ENCODE results near the gene ARHGEF1.

ARHGEF1 gene

DNA sequence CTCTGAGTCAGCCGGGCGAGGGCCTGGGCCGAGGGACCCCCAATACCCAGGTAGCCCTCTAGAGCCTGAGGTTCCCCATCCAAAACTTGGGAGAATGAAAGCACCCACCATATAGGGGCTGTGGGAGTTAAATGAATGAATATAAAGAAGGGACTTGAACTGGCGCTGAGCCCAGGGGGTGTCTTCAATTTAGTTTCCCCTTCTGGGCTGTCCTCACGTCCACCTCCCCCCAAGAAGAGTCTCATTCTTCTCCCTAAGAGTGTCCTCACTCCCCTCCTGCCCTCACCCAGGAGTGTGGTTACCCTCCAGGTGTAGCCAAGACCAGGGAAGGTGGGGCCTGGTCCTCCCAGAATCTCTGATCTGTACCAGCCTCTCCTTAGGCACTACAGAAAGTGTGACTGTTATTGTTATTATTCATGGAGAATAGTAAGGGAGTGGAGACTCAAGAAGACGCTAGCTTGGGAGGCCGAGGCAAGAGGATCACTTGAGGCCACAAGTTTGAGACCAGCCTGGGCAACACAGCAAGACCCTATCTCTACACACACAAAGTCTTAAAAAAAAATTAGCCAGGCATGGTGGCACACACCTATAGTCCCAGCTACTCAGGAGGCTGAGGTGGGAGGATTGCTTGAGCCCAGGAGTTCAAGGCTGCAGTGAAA is 3.2 kb upstream of the ARHGEF1 start:
- DNase-seq (ENCODE audit: insufficient read length, low spot score): no peak
- no peak for FAIRE-seq

DNA sequence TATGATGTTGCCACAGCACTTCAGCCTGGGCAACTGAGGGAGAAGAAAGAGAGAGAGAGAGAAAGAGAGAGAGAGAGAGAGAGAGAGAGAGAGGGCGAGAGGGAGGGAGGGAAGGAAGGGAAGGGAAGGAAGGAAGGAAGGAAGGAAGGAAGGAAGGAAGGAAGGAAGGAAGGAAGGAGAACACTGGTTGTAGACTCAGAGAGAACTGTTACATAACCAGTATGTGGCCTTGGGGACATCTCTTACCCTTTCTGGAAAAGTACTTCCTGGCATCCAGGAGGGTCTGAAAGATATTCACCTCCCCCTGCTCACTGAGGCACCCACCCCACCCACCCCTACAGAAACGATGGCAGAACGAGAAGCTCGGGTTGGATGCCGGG is 2.7 kb upstream of the ARHGEF1 start:
- no peak for FAIRE-seq
- no peak for DNase-seq (ENCODE audit: insufficient read length, low spot score)

DNA sequence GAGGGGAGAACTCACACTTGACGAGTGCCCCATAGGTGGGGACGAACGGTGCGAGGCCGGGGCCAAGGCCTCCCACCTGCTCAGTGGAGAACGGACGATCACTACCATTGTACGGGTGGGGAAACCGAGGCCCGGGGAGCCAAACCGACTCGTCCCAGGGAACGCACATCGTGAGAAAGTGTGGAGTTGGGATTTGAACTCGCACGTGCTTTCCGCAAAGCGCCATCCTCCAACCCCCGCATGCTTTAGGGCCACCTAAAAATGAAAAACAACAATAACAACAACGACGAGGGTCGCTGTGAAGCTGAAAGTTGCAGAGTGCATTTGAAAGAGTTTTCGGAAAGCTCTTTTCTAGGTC is 458 bp downstream of the ARHGEF1 start:
- DNase-seq (ENCODE audit: insufficient read length, low spot score) (no peak), FAIRE-seq (no peak)

DNA sequence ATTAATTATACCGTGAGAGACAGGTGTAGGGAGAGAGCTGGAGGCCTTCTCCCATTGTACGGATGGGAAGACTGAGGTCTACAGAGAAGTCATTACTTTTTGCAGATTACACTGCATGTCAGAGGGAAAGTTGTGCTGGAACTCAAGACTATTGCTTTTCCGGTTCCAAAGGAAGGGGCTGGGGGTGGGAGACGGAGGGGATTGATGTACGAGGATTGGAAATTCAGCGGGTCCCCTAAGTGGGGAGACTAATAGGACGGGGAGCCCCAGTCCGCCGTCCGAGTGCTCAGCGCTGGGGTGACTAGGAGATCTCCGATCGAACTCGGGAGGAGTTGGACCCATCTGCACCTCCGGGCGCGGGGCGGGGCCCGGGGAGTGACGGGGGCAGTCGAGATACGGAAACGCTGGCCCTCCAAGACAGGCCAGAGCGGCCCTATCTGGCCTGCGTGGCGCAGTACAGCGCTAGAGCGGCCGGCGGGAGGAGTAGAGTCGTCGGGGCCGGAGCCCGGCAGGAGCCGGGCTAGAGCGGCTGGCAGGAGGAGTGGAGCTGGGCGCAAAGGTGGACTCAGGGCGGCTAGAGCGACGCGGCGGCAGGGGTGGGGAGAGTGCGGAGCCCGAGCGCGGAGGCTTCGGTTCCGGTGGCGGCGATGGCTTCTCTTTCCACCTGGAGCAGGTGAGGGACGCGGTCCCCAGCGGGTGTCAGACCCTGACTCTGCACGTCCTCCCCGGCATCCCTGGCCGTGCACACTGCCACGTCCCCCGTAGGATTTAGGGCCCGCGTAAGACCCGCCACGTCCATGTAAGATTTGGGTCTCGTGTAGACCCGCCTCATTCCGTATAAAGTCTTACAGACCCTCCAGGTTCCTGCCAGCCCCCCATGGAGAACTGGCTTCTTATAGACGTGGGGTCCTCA is 1.1 kb downstream of the ARHGEF1 start:
- peak; percentile 94 for DNase-seq (ENCODE audit: insufficient read length, low spot score)
- peak; percentile 96 for FAIRE-seq

DNA sequence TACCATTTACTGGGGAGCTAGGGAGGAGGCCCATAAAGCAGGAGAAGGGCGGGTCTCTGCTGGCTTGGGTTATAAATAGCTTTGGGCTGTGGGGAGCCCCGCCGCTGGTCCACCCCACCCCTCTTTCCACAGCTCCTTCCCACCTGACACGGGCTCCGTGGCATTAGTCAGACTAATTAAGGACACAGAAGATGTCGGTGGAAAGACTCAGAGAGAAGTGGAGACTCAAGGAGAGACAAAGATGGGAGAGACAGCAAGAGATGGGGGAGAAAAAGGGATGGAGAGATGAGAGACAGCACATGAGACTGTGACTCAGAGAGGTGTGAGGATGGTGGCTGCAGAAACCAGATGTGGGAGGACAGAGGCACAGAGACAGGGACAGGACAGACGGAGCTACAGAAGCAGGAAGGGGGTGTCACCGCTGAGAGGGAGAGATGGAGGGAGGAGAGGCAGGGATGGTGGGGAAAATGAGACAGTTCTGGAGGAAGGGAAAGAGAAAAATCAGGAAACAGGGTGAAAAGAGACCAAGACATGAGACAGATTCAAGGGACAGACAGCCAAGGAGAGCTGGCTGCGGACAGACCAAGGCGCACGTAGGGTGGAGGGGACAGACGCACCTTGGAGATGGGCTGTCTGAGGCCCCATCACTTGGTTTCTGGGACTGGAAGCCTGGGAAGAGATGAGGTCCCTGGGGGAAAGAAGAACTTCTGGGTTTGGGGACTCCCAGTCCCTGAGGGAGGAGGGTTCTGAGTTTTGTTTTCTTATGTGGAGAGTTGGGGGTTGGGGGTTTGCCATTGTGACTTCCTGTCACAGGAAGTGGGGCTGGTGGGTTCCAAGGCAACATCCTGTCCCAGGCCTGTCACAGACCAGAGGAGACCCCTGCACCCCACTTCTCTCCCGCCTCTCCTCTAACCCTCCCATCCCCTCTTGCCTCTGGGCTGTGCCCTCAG is 4.1 kb downstream of the ARHGEF1 start:
- FAIRE-seq: peak; percentile 92

DNA sequence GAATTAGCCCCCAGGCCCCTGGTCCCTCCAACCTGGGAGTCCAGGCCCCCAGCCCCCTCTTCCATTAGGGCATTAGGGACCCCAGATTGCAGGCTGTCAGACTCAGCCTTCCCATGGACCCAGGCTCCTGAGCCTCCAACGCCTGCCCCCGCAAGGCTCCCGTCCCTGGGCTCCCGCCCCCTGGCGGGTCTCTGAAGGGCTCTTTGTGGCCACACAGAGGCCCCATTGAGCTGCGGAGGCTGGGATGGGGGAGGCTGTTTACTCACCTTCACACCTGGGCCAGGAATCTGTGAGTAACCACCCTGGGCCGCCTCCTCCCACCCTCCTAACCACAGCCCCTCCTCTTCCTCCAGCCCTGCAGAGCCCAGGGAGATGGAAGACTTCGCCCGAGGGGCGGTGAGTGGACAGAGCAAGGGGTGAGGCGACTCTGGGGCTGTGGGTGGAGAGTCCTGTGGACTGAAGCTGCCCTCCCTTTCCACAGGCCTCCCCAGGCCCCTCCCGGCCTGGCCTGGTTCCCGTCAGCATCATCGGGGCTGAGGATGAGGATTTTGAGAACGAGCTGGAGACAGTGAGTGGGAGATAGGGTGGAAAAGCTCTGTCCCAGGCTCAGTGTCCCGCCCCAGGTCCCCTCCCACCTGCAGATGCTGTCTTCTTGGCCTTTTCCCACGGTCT is 4.9 kb downstream of the ARHGEF1 start:
- FAIRE-seq (peak; percentile 37), DNase-seq (ENCODE audit: insufficient read length, low spot score) (no peak)

More for the DNA sequence above, 4.1 kb downstream of the ARHGEF1 start:
- DNase-seq (ENCODE audit: insufficient read length, low spot score): no peak

DNA sequence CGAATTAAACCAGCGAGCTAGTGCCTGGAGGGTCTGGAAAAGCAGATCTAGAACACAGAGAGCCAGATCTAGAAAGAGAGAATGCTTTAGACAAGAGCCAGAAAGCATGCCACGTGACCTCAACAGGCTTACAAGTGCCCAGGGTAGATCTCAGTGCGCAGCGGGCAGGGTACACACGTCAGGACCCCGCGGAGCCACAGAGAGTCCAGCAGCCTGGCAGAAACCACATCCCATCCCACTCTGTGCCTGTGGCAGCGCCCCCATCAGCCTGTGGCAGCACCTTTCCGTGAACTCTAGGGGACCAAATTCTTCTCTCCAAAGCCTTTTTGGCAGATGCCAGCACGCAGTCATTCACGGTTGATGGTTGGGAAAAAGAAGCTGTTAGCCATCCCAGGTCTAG is 5.9 kb downstream of the ARHGEF1 start:
- no peak for DNase-seq (ENCODE audit: insufficient read length, low spot score)
- no peak for FAIRE-seq

DNA sequence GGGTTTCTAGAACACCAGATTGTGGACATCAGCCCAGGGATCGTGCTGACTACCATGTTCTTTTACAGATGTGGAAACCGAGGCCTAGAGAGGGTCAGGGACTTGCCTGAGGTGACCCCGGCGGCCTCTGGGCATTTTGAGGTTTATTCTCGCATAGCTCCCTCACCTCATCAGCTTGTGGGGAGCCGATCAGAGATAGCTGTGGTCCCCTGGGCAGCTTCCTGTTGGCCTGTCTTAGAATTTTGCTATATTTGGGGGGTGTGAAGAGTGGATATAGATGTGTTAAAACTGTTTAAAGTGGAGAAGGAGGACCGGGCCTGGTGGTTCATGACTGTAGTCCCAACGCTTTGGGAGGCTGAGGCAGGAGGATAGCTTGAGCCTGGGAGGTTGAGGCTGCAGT is 6.9 kb downstream of the ARHGEF1 start:
- DNase-seq (ENCODE audit: insufficient read length, low spot score) (no peak), FAIRE-seq (no peak)

DNA sequence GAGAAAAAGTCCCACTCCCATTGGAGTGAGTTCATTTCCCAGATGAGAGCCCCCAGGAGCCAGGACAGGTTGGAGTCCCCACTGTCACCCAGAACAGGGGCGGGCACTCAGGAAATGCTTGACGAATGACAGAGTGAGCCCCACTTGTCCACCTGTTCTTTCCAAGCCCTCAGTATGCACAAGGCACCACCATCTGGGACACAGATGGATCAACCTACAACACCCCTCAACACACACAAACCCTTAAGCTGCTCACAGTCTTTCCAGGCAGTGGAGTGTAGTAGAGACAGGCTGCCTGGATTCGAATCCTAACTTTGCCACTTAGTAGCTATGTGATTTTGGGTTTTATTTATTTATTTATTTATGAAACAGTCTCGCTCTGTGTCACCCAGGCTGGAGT is 8.0 kb downstream of the ARHGEF1 start:
- FAIRE-seq (no peak), DNase-seq (ENCODE audit: insufficient read length, low spot score) (no peak)

DNA sequence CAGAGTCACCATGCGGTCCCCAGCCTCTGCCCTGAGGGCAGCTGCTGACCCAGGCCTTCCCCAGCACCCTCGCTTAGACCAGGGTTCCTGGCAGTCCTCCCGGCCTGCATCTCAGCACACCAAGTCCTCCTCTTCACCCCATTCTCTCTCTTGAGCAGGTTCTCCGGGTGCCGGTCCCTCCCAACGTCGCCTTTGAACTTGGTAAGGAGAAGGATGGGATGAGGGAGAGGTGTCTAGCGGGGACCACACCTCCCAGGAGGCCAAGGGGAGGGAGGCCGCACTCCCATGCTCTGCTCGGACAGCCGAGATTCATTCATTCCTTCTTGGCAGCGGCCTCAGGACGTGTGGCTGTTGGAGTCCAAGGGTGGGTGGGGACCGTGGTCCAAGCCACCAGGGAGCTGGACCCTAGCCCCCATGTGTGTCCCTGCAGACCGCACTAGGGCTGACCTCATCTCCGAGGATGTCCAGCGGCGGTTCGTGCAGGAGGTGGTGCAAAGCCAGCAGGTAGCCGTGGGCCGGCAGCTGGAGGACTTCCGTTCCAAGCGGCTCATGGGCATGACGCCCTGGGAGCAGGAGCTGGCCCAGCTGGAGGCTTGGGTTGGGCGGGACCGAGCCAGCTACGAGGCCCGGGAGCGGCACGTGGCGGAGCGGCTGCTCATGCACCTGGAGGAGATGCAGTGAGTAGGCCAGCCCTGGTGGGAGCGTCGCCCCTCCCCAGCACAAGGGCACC is 9.4 kb downstream of the ARHGEF1 start:
- no peak for FAIRE-seq
- no peak for DNase-seq (ENCODE audit: insufficient read length, low spot score)

DNA sequence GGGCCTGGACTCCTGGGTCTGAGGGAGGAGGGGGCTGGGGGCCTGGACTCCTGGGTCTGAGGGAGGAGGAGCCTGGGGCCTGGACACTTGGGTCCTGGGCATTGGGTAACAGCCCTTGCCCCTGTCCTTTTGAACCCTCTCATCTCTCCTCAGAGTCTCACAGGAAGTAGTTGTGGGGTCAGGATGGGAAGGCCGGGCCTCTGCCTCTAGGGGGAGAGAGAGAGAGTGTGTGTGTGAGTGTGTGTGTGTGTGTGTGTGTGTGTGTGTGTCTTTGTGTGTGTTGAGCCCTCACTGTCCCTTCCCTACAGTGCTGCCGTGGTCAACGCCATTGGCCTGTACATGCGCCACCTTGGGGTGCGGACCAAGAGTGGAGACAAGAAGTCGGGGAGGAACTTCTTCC is 10.9 kb downstream of the ARHGEF1 start:
- DNase-seq (ENCODE audit: insufficient read length, low spot score) (no peak), FAIRE-seq (no peak)

DNA sequence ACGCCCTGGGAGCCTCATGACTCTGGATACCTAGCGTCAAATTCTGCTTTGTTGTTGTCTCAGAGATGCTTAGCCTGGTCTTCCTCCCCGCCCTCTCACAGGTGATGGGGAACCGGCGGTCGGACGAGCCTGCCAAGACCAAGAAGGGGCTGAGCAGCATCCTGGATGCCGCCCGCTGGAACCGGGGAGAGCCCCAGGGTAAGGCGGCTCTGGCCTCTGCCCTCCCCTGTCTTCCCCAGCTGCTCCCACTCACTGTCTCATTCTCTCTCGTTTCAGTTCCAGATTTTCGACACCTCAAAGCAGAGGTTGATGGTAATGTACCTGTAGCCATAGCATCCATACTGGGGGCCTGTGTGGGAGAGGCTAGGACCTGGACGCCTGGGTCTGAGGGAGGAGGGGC is 11.4 kb downstream of the ARHGEF1 start:
- no peak for FAIRE-seq
- DNase-seq (ENCODE audit: insufficient read length, low spot score): no peak

DNA sequence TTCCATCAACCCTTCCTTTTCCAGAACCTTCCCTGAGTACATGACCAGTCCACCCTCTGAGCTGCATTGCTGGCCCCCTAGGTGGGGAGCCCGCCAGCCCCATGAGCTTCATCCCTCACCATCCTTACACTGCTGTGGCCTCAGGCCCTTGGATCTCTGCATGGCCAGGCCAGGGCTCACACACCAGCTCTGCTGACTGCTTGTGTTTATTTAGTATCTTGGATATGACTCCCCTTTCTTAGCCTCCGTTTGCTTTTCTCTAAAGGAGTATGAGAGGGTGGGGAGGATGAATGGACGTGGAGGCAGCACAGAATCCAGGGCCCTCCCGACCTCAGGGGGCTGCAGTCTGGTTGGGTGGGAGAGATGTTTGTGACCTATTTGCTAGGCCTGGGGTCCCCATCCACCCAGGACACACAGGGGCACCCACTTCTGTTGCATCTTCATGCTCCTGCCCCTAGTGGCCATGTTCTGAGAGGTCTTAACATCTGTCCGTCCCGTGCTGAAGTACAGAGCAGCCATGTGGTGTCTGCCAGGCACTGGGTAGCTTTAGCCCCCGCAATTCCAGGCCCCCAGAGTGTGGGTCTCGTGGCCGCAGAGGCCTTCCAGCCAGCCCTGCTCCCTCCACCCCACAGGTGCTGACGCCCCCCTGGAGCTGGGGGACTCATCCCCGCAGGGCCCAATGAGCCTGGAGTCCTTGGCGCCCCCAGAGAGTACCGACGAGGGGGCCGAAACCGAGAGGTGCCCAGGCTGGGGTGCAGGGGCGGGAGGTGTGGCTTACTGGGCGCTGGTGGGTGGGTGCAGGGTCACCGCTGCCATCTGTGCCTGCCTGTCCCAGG is 13.0 kb downstream of the ARHGEF1 start:
- FAIRE-seq (no peak), DNase-seq (ENCODE audit: insufficient read length, low spot score) (no peak)

DNA sequence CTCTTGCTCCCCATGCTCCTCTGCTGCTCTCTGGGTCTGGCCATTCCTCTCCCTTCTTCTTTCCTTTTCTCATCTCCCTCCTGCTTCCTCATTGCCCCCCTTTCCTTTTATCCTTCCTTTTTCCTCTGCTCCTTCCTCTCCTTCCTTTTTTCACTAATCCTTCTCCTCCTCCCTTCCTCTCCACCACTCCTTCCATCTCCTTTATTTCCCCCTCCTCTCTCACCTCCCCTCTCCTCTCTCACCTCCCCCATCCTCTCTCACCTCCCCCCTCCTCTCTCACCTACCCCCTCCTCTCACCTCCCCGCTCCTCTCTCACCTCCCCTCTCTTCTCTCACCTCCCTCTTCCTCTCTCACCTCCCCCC is 13.6 kb downstream of the ARHGEF1 start:
- FAIRE-seq: no peak
- DNase-seq (ENCODE audit: insufficient read length, low spot score): no peak

DNA sequence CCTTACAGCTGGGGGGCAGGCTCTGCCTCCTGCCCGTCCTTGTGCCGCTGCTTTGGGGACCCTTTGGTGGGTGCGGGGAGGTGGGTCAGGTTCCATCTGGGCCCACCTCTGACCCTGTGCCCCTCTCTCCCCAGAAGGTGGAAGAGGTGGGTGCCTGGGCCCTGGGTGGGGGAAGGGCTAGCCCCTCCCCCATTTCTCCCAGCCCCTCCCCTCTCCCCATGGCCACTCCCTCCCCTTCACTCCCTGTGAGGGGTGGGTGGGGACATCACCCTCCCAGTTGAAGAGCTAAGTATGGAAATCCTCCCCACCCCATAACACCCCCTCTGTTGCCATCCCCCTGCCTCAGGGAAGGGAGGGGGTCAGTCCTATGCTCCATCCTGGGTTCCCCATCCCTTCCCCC is 14.2 kb downstream of the ARHGEF1 start:
- DNase-seq (ENCODE audit: insufficient read length, low spot score) (no peak), FAIRE-seq (no peak)

DNA sequence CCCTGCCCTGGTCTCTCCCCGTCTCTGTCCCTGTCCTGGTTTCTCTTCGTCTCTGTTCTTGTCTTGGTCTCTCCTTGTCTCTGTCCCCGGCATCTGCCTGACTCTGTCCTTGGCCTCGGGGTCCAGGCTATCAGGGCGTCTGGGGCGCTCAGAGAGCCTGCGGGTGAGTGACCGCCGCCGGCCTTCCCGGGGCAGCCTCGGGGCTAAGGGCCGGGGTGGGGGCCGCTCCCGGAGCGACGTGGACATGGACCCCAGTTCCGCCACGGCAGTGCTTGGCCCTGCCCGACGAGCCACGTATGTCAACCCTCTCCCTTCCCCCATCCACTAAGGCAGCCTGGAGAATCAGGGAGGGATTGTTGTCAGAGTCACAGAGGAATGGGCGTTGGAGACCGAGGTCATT is 14.8 kb downstream of the ARHGEF1 start:
- no peak for FAIRE-seq
- no peak for DNase-seq (ENCODE audit: insufficient read length, low spot score)

DNA sequence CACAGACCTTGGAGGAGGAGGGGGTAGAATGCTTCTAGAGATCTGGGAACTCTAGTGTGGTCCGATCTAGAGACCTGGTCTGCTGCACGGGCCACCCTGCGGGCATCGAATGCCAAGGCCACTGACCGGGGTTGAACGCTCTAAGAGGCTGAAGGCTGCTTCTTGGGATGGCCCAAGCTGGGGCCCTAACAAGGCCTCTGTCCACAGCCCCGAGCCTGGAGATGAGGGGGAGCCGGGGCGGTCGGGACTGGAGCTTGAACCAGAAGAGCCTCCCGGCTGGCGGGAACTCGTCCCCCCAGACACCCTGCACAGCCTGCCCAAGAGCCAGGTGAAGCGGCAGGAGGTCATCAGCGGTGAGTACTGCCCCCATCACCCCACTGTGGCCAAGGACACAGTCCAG is 15.3 kb downstream of the ARHGEF1 start:
- DNase-seq (ENCODE audit: insufficient read length, low spot score) (no peak), FAIRE-seq (no peak)

DNA sequence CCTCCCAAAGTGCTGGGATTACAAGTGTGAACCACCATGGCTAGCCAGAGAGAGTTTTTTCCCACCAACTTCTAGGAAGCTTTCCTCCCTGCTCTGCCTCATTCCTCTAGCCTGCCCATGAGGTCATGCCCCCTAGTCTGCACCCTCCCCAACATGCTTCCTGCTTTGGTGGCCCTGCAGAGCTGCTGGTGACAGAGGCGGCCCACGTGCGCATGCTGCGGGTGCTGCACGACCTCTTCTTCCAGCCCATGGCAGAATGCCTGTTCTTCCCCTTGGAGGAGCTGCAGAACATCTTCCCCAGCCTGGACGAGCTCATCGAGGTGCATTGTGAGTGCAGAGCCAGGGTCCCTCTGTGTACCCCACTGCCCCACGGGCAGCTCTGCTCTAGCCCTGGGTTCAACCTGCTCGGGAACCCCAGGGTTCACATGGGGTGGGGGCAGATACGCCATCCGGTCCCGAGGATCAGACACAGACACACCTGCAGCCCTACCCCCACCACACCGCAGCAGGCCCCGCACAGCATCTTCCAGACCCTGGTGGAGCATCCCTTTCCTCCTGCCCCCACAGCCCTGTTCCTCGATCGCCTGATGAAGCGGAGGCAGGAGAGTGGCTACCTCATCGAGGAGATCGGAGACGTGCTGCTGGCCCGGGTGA is 18.9 kb downstream of the ARHGEF1 start:
- FAIRE-seq (no peak), DNase-seq (ENCODE audit: insufficient read length, low spot score) (no peak)

DNA sequence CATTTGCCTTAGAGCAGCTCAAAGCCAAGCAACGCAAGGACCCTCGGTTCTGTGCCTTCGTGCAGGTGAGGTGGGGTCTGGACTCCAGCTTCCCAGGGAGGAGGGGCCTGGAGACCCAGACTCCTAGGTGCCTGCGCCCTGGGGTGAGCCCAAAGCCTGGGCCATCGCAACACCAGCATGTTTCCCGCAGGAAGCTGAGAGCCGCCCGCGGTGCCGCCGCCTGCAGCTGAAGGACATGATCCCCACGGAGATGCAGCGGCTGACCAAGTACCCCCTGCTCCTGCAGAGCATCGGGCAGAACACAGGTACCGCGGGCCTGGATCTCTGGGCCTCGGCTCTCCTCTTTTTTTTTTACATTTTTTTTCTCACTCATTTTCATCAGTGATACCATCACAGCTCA is 19.6 kb downstream of the ARHGEF1 start:
- no peak for FAIRE-seq
- no peak for DNase-seq (ENCODE audit: insufficient read length, low spot score)

Measured in GM19239 (cell line).